Hematopoietic multipotent progenitor cell treated with erythropoietin and hydrocortisone succinate and interleukin-3 and kit ligand, for 15 days (in vitro differentiated cells): ENCODE results near the gene MED9.

Experiments
- DNase-seq: peaks from one replicate; pipeline ENCODE4 v3.0.0-alpha.2; 2015; ENCODE audit warnings: low spot score

MED9 gene

DNA sequence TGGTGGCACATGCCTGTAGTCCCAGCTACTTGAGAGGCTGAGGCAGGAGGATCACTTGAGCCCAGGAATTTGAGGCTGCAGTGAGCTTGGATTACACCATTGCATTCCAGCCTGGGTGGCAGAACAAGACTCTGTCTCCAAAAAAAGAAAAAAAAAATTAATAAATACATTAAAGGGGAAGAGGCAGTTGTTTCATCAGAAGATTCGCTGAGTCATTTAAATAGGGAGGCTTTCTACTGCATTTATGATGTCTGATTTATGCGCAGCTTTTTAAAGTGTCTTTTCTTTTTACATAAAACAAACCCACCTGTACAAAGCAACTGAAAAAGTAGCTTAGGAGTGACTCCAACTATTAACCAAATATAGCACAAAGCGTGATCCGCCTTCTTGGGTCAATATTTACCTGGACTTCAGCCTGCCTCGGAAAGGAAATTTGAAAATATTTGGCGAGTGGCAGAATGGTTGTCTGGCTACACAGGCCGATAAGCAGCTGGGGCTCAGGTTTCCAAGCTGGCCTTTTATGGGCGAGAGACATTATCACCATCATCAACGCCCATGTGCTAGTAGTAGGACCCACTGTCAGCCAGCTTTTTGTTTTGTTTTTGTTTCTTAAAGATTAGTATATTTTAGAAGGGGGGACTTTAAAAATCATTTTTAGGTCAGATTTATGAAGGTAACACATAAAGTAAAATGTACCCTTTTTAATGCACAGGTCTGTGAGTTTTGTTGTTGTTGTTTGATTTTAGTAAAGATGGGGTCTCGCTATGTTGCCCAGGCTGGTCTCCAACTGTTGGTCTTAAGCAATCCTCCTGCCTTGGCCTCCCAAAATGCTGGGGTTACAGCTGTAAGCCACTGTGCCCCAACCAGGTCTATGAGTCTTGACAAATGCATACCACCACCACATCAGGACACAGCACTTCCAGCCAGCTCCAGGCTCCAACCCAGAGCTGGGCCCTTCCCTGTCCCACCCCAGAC lies 61.9 kb downstream of the MED9 start:
- no peak for DNase-seq

DNA sequence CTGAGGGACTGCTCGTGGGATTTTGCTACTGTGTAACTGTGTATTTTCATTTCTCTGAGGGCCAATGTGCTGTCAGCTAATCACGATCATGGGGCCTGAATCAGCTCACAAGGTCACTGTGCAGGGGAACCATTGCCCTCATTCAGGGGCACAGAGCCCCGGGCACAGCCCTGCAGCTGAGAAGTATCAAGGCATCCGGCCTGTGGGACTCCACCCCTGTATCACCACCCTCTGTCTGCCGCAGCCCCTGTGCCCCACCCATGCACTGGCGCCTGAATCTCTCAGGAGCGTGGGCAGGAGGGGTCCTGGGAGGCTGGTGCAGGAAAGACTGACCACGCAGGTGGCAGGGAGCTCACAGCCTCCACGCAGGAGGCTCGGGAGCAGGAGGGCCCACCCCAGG lies 62.8 kb downstream of the MED9 start:
- no peak for DNase-seq

DNA sequence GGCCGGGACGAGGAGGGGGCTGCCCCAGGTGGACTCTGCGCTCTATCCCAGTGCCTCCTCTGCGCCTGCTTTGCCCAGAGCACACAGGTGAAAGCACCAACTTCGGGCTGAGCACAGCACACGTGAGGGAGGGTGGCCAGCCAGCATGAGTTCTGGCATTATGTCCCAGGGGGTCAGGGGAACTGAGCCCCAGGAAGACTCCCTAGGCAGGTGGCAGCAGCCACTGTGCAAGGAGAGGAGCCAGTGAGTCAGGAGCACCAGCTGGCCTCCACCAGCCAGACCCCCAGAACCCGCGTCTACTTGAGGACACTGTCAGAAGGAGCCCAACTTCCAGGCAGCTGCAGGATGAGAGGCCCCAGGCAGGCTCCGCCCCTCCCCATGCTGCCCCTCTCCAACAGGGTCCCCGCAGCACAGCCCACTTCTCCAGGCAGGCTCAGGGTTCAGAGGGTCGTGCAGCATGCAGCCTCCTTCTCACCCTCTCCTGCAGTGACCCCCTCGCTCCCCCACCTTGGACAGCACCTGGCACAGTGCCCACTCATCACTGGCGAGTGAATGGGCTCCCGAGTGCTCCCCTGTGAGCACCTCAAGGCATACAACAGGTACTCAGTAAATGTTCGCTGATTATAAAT lies 63.6 kb downstream of the MED9 start:
- DNase-seq = no peak

DNA sequence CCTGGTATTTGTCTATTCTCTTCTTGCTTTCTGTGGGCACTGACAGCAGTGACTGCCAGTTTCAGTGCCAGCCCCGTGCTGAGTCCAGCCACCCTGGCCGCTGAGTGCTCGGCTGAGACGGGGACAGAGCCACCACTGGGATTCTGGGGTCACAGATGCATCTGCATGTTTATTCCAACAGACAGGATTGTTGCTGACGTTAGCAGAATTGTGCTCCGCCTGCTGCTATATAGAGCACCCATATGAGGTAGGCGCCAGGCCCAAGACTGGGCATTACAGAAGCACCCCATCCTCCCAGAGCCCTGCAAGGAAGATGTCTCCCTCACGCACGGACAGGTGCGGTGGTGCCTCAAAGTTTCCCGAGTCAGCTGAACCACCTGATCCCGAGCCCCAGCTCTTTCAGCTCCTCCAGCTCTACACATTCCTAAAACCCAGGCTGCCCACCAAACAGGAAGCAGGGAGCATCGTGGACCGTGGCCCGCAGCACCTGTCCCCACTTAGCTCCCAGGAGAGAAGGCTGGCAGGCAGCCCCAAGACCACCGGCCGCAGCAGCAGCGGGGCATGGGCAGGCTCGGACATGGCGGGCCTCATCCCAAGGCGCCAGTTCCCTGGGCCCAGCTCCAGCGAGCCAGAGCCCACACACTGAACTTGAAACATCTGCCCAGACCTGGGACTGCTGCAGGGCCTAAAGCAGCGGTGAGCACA lies 64.3 kb downstream of the MED9 start:
- no peak for DNase-seq

DNA sequence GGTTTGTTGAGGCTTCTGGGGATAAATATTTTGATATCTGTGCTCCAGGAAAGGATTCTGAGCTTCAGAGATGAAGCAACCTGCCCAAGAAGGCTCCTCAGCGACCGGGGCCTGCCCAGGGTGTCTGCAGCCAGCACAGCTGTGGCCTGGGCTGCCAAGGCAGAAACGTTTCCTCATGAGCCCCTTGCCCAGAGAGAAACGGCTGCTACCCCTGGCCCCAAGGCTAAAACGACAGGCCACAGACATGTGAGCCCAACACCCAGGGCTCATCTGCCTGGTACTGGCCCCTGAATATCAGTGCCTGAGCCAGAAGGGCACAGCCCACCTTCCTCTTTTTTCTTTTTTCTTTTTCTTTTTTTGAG lies 64.8 kb downstream of the MED9 start:
- no peak for DNase-seq
